ENCODE measurements around the gene PROZ.

Gene PROZ

DNA sequence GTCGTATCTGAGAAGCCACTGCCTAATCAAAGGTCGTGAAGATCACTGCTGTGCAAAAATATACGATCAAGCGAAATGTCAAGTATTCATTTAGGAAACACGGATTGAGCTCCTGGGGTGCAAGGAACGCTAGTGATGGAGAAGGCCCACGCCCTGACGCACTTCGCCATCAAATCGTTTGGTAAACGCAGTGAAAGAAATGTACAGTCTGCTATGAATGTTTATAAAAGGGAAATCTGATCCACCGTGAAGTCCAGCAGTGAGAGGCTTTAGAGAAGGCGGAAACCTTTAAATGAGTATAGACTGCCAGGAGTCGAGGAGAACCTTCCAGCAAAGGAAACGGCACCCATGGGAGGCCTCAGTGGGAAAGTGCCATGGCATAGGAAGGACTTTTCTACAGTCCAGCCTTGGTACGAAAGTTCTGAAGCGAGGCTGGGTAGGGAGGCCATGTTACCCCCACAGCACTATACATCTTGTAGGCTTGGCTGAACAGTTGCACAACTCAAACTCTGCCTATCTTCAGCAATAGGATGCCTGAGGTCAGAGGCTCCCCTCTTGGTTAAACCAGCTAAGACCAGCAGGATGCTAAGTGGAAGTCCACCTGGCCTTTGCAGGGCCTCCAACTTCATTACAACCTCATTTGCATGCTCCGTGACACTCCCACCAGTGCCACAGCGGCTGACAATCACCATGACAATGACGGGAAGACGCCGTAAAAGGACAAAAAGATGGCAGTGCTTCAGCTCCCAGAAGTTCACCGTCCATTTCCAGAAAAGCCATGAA, 29.6 kb downstream of the PROZ start:
- no peak for DNase-seq (ENCODE audit: low read depth)
- TF ChIP-seq, protein P1, sequence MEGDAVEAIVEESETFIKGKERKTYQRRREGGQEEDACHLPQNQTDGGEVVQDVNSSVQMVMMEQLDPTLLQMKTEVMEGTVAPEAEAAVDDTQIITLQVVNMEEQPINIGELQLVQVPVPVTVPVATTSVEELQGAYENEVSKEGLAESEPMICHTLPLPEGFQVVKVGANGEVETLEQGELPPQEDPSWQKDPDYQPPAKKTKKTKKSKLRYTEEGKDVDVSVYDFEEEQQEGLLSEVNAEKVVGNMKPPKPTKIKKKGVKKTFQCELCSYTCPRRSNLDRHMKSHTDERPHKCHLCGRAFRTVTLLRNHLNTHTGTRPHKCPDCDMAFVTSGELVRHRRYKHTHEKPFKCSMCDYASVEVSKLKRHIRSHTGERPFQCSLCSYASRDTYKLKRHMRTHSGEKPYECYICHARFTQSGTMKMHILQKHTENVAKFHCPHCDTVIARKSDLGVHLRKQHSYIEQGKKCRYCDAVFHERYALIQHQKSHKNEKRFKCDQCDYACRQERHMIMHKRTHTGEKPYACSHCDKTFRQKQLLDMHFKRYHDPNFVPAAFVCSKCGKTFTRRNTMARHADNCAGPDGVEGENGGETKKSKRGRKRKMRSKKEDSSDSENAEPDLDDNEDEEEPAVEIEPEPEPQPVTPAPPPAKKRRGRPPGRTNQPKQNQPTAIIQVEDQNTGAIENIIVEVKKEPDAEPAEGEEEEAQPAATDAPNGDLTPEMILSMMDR (IDR thresholded peaks at IDR 0.05; ENCODE audit: insufficient read depth, low read depth, low read length, missing control alignments): no peak
- H3K4me3 ChIP-seq (ENCODE audit: low read depth, low read length): no peak overlapping the region

DNA sequence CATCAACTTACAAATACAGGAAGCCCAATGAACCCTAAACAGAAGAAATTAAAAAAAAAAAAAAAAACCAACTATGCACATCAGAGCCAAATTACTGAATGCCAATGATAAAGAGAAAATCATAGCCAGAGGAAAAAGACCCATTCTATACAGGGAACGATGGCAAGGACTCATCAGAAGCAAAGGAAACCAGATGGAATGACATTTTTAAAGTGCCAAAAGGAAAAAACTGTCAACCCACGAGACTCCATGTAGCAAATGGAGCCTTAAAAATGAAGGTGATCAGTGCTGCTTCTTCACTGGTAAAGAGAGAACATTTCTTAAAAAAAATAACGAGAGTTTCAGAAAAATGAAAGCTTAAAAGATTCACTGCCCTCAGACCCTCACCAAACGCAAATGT, 31.7 kb downstream of the PROZ start:
- no peak for DNase-seq (ENCODE audit: low read depth)
- no peak overlapping the region for H3K4me3 ChIP-seq (ENCODE audit: low read depth, low read length)
- TF ChIP-seq, protein P1 (IDR thresholded peaks at IDR 0.05; ENCODE audit: insufficient read depth, low read depth, low read length, missing control alignments): no peak

DNA sequence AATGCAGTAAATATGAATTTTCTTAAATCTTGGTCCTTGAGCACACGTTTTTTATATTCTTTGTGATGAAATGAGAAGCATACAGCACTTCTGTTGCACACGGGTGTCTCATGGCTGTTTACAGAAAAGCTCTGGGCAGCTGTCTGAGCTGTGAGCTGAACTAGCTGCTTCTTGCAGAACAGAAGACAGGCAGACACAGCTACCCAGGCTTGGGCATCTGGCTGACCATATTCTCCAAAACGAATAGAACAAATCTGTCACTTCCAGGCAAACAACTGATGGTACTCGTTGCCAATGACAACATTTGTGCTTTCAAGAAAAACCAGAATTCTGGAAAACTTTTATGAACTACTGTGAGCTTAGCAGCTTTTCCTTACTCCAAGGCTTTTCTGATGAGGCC, 33.8 kb downstream of the PROZ start:
- TF ChIP-seq, protein P1 (IDR thresholded peaks at IDR 0.05; ENCODE audit: insufficient read depth, low read depth, low read length, missing control alignments): no peak
- DNase-seq (ENCODE audit: low read depth): no peak
- H3K4me3 ChIP-seq (ENCODE audit: low read depth, low read length): no peak overlapping the region

DNA sequence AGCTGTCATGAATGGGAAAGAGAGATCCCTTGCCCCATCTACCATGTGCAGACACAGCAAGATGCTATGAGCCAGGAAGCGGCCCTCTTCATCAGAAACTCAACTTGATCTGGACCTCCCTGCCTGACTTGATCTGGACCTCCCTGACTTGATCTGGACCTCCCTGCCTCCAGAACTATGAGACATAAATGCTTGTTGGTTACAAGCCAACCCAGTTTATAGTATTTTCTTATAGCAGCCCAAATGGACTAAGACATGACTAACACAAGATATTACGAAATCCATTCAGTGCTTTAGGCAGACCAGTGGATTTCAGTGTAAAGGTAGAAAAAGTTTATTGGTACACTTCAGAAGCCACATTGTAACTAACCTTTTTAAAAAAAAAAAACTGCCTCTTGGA, 34.5 kb downstream of the PROZ start:
- no peak overlapping the region for H3K4me3 ChIP-seq (ENCODE audit: low read depth, low read length)
- TF ChIP-seq, protein P1 (IDR thresholded peaks at IDR 0.05; ENCODE audit: insufficient read depth, low read depth, low read length, missing control alignments): no peak
- DNase-seq (ENCODE audit: low read depth): no peak

DNA sequence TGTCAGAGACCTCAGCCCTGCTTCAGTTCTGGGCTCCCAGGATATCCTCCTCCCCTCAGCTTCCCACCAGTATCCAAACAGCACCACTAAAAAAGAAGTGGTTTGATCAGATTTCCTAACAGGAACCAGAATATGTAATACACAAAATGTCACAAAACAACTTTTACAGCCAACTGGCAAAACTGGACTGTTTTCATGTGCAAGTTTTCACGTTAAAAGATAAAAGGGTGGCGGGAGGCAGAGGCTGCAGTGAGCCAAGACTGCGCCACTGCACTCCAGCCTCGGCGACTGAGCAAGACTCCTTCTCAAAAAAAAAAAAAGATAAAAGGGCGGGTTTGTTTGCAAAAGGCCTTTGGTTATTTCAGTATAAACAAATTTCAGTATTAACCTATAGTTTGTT, 36.9 kb downstream of the PROZ start:
- H3K4me3 ChIP-seq (ENCODE audit: low read depth, low read length): no peak overlapping the region
- TF ChIP-seq, protein P1 (IDR thresholded peaks at IDR 0.05; ENCODE audit: insufficient read depth, low read depth, low read length, missing control alignments): no peak
- DNase-seq (ENCODE audit: low read depth): no peak

DNA sequence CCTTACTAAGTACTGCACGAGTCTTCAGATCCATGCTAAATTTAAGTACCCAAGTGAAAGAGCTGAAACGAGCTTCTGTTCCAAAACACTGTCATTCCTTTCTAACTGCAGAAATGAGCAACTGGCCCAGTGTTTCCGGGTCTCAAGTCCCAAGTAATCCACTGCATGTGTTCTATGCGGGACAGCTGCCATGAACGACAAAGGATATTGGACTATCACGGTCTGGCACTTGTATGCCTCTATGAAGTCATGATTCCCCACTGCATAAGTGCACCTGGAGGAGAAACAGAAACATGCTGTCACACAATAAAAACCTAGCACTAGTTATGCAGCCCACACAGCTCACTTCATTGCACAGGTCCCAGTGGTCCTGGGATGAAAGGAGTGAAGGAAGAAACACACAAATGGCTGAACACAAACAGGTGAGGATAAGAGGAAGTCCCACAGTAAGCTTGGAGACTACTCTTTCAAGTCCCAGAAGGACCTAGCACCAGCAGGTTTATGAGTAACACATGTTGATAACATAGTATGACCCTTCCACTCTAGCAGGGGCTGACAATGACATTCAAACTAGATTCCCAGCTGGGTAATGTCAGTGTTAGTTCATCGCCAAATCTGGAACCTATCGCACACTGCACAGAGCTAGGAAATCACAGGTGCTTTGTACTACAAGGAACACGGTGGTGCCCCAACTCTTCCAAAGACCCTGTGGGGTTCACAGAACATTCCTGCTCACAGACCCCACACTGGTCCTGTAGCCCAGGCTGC, 38.7 kb downstream of the PROZ start:
- H3K4me3 ChIP-seq (ENCODE audit: low read depth, low read length): no peak overlapping the region
- TF ChIP-seq, protein P1 (IDR thresholded peaks at IDR 0.05; ENCODE audit: insufficient read depth, low read depth, low read length, missing control alignments): no peak
- no peak for DNase-seq (ENCODE audit: low read depth)
